GM12801 (cell line): ENCODE data around the gene CKLF.

Experiments
- CTCF ChIP-seq: IDR thresholded peaks from one replicate; pipeline ENCODE4 v1.5.1; 2011; ENCODE audit warnings: control low read depth; ENCODE audit not compliant: insufficient read length; ENCODE audit errors: extremely low read depth

The CKLF gene

GRCh38 chr16:66551348-66551759 is 1.0 kb upstream of the CKLF start:
- TF ChIP-seq CTCF: no peak

- TF ChIP-seq CTCF: no peak
Measured at GRCh38 chr16:66551788-66552285, 539 bp upstream of the CKLF start.

GRCh38 chr16:66553223-66553622 is 847 bp downstream of the CKLF start:
- no peak for TF ChIP-seq CTCF

- no peak for TF ChIP-seq CTCF
Measured at GRCh38 chr16:66554021-66554420, 1.6 kb downstream of the CKLF start.

- no peak for TF ChIP-seq CTCF
Measured at GRCh38 chr16:66554495-66554894, 2.1 kb downstream of the CKLF start.

GRCh38 chr16:66560107-66560506 is 7.7 kb downstream of the CKLF start:
- no peak for TF ChIP-seq CTCF

- no peak for TF ChIP-seq CTCF
Measured at GRCh38 chr16:66561381-66562080, 9.2 kb downstream of the CKLF start.
